MCF 10A (cell line): ENCODE measurements around the gene NAA38. TPM values are rescaled to one million over a fixed set of nuclear protein-coding genes. Genes with fewer than 3 reads are reported as not detected.

Source experiments
- BruUV-seq: library from RNA; stranded (reverse); fragments of 400-500 nt; replicated peaks from 2 replicates; lab custom pipeline; 2021; lab: Mats Ljungman, UMichigan
- CTCF ChIA-PET: fragments of 300-600 bp; sonication (Branson Sonifier 250); formaldehyde crosslinking; extraction: SDS; loops from one replicate; lab custom pipeline; 2021; ENCODE audit warnings: antibody characterized with exemption, inconsistent platforms; lab: Yijun Ruan, JAX
- POLR2A ChIA-PET: fragments of 300-600, 350-650 bp; sonication (Branson Sonifier 250); formaldehyde crosslinking; extraction: SDS; loops from one replicate; lab custom pipeline; 2020; ENCODE audit warnings: antibody characterized with exemption, inconsistent platforms; lab: Yijun Ruan, JAX
- DNase-seq: peaks from one replicate; pipeline ENCODE4 v3.0.0-alpha.2; 2018; ENCODE audit not compliant: unreplicated experiment
- H3K27ac Mint-ChIP-seq: one replicate; pipeline ENCODE4 v1.8.0; 2022; ENCODE audit warnings: mild to moderate bottlenecking, low read depth, mixed read lengths; ENCODE audit not compliant: unreplicated experiment
- H3K27me3 Mint-ChIP-seq: one replicate; pipeline ENCODE4 v1.8.0; 2022; ENCODE audit warnings: mixed read lengths; ENCODE audit not compliant: insufficient read depth, unreplicated experiment
- H3K36me3 Mint-ChIP-seq: one replicate; pipeline ENCODE4 v1.8.0; 2022; ENCODE audit warnings: mild to moderate bottlenecking, moderate library complexity, mixed read lengths; ENCODE audit not compliant: insufficient read depth, unreplicated experiment
- H3K4me1 Mint-ChIP-seq: one replicate; pipeline ENCODE4 v1.8.0; 2022; ENCODE audit warnings: mixed read lengths; ENCODE audit not compliant: insufficient read depth, unreplicated experiment
- H3K4me3 Mint-ChIP-seq: one replicate; pipeline ENCODE4 v1.8.0; 2022; ENCODE audit warnings: mild to moderate bottlenecking, moderate library complexity, mixed read lengths; ENCODE audit not compliant: unreplicated experiment
- H3K9me3 Mint-ChIP-seq: one replicate; pipeline ENCODE4 v1.8.0; 2022; ENCODE audit warnings: mixed read lengths; ENCODE audit not compliant: unreplicated experiment
- intact Hi-C: fragments of 100-400 bp; cut with micrococcal nuclease; formaldehyde crosslinking; loops from 2 replicates; pipeline ENCODE4 v1.14.1; 2022
- total RNA-seq: library from RNA; stranded (reverse); gene quantifications from 2 replicates; pipeline ENCODE4 v1.2.3, GENCODE V29; 2022
- TF ChIP-seq, protein P1 (sequence below): fragments of 200-600 bp; IDR thresholded peaks from one replicate; pipeline ENCODE4 v1.8.0; 2022; ENCODE audit warnings: antibody characterized with exemption, mild to moderate bottlenecking; ENCODE audit not compliant: unreplicated experiment

Gene NAA38
- total RNA-seq, 1 experiment from 2014 or later = 83.4 TPM

DNA sequence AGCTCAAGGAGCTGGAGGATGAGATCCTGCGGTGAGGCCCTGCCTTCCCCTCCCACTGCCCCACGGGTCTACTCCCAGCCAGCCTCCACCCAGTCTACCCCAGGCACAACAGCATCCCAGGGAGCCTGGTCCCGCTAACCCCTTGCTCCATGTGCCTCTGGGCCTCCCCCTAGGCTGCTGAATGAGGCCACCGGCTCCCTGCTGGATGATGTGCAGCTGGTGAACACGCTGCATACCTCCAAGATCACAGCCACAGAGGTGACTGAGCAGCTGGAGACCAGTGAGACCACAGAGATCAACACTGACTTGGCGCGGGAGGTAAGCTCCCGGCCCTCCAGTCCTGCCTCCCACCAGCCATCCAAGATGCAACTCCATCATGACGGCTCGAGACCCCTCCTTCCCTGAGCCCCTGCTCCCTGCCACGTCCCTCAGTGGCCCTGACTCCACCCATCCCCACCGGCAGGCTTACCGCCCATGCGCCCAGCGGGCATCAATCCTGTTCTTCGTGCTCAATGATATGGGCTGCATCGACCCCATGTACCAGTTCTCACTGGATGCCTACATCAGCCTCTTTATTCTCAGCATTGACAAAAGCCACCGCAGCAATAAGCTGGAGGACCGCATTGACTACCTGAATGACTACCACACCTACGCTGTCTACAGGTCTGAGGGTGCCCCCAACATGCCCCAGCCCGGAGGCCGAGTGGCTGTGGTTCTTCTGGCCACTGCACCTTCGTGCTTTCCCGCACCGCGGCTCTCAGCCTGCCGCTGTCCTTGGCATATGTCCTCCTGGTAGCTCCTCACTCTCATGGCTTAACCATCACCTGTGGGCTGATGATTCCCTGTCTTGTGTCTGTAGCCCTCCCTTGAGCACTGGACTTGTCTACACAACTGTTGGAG is 38.4 kb downstream of the NAA38 start:
- no peak overlapping the region for H3K27ac Mint-ChIP-seq
- H3K9me3 Mint-ChIP-seq = no peaks in the 10 kb centered on the region
- intact Hi-C loops = no loop called here
- TF ChIP-seq, protein P1, sequence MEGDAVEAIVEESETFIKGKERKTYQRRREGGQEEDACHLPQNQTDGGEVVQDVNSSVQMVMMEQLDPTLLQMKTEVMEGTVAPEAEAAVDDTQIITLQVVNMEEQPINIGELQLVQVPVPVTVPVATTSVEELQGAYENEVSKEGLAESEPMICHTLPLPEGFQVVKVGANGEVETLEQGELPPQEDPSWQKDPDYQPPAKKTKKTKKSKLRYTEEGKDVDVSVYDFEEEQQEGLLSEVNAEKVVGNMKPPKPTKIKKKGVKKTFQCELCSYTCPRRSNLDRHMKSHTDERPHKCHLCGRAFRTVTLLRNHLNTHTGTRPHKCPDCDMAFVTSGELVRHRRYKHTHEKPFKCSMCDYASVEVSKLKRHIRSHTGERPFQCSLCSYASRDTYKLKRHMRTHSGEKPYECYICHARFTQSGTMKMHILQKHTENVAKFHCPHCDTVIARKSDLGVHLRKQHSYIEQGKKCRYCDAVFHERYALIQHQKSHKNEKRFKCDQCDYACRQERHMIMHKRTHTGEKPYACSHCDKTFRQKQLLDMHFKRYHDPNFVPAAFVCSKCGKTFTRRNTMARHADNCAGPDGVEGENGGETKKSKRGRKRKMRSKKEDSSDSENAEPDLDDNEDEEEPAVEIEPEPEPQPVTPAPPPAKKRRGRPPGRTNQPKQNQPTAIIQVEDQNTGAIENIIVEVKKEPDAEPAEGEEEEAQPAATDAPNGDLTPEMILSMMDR = no peak
- H3K4me3 Mint-ChIP-seq = no peak overlapping the region
- ChIA-PET POLR2A (no interaction called here), CTCF (interaction anchor here (0.6 to 3.7 kb wide), 12 partner anchors 10 to 484 kb away, joined by 3 to 26 read pairs (median 4); no protein-coding TSS in a partner anchor)
- DNase-seq = no peak
- H3K4me1 Mint-ChIP-seq = peaks cover 5% of the 10 kb centered on the region
- H3K27me3 Mint-ChIP-seq = no peaks in the 10 kb centered on the region
- BruUV-seq = no TSS peak
- H3K36me3 Mint-ChIP-seq = no peaks in the 10 kb centered on the region

DNA sequence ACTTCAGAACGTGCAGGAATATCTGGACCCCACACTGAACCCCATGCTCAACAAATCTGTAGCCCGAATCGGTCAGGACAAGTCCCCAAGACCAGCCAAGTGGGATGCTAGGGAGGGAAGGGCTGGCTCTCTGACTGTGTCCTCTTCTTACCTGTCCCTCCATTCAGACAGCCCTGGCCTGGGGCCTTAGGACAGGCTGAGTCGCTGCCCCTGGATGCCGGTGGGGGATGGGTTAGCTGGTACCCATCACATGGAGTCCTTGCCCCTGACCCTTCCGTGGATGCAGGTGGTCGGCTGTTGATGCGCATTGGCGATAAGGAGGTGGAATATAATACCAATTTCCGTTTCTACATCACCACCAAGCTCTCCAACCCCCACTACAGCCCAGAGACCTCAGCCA is 39.3 kb downstream of the NAA38 start:
- intact Hi-C loops = no loop called here
- DNase-seq = no peak
- no peaks in the 10 kb centered on the region for H3K9me3 Mint-ChIP-seq
- no TSS peak for BruUV-seq
- CTCF ChIA-PET = interaction anchor here (0.6 to 3.7 kb wide), 10 partner anchors 7 to 483 kb away, joined by 3 to 26 read pairs (median 4); no protein-coding TSS in a partner anchor
- H3K27me3 Mint-ChIP-seq = no peaks in the 10 kb centered on the region
- no peak overlapping the region for H3K4me3 Mint-ChIP-seq
- TF ChIP-seq, protein P1 = no peak
- POLR2A ChIA-PET = no interaction called here
- no peaks in the 10 kb centered on the region for H3K36me3 Mint-ChIP-seq
- H3K27ac Mint-ChIP-seq = no peak overlapping the region
- no peaks in the 10 kb centered on the region for H3K4me1 Mint-ChIP-seq

DNA sequence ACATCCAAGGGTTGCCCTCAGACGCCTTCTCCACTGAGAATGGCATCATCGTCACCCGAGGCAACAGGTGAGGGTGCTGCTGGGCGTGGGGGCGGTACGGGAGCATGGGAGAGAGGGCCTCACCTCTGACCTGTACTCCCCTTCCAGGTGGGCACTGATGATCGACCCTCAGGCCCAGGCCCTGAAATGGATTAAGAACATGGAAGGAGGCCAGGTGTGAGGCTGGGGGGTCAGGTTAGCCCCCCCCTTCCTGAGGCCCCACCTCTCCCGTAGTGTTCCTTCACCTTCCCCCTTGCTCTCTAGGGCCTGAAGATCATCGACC is 39.8 kb downstream of the NAA38 start:
- no peaks in the 10 kb centered on the region for H3K36me3 Mint-ChIP-seq
- POLR2A ChIA-PET = no interaction called here
- TF ChIP-seq, protein P1 = no peak
- no peaks in the 10 kb centered on the region for H3K4me1 Mint-ChIP-seq
- CTCF ChIA-PET = interaction anchor here (1.0 to 1.1 kb wide), 3 partner anchors 8 to 21 kb away, joined by 3 to 4 read pairs (median 3); no protein-coding TSS in a partner anchor
- no peak overlapping the region for H3K27ac Mint-ChIP-seq
- no peaks in the 10 kb centered on the region for H3K27me3 Mint-ChIP-seq
- H3K4me3 Mint-ChIP-seq = no peak overlapping the region
- DNase-seq = no peak
- H3K9me3 Mint-ChIP-seq = no peaks in the 10 kb centered on the region
- no TSS peak for BruUV-seq
- intact Hi-C loops = no loop called here

DNA sequence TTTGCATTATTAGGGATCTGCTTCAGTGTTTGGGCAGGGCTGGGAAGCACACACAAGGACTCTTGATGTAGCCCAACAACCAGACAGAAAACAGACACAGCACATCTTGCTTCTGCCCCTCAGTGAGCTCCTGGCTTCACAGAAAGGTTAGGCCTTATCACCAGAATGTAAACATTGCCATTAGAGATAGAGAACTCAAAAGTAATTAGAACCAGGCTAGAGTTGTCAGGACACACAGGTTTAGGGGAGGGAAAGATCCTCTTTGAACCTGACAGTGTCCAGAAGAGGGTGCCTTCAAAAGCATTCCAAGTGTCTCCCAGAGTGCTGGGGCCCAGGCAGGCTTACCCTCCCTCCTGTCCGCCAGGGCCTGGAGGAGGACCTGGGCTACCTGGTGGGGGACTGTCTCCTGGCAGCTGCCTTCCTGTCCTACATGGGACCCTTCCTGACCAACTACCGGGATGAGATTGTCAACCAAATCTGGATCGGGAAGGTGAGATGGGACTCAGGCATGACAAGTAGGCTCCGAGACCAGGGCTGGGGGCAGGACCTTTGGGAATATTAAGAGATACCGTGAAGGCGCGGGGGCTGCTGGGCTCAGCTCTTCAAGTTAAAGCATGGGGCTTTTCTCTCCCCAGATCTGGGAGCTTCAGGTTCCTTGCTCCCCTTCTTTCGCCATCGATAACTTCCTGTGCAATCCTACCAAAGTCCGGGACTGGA is 40.3 kb downstream of the NAA38 start:
- TF ChIP-seq, protein P1 = no peak
- H3K27me3 Mint-ChIP-seq = no peaks in the 10 kb centered on the region
- no peaks in the 10 kb centered on the region for H3K9me3 Mint-ChIP-seq
- no peak for DNase-seq
- H3K36me3 Mint-ChIP-seq = no peaks in the 10 kb centered on the region
- H3K4me1 Mint-ChIP-seq = no peaks in the 10 kb centered on the region
- H3K27ac Mint-ChIP-seq = no peak overlapping the region
- no TSS peak for BruUV-seq
- intact Hi-C loops = no loop called here
- CTCF ChIA-PET = interaction anchor here (0.5 to 1.9 kb wide), 9 partner anchors 8 to 224 kb away, joined by 3 to 10 read pairs (median 4); no protein-coding TSS in a partner anchor
- no peak overlapping the region for H3K4me3 Mint-ChIP-seq
- POLR2A ChIA-PET = interaction anchor here (0.5 kb wide), 1 partner anchor 43 kb away, joined by 3 read pairs; no protein-coding TSS in a partner anchor
